ENCODE data around the gene VIPAS39. TPM values are rescaled to one million over a fixed set of nuclear protein-coding genes. Genes with fewer than 3 reads are reported as not detected.
A peak's percentile ranks its signal among the peaks of the same experiment; 100 is the strongest.

Gene VIPAS39
- total and polyA plus RNA-seq, 2 of the 13 experiments (the other 11 are each of a cell fraction or from before 2014, with no cell fraction given), result 13.3 to 21.5 TPM

GRCh38 chr14:77376771-77377501 is 80.5 kb downstream of the VIPAS39 start, which contains the start of the genes SAMD15 and TMED8 (continued):
- TF ChIP-seq LBX2 (CRISPR knock-in tag; IDR thresholded peaks at IDR 0.05; ENCODE audit: borderline replicate concordance), result 0 out of 2 replicates have a peak, but pooled peaks have one; percentile 29
- TF ChIP-seq KLF16 (CRISPR knock-in tag; IDR thresholded peaks at IDR 0.05), result no peak; a peak in 1 of 4 replicates
- no peak for TF ChIP-seq TERF1 (CRISPR knock-in tag; IDR thresholded peaks at IDR 0.05)
- no peak for TF ChIP-seq TOPORS (CRISPR knock-in tag; IDR thresholded peaks at IDR 0.05)
- TF ChIP-seq ELF3 (CRISPR knock-in tag; IDR thresholded peaks at IDR 0.05), result peak; percentile 28; the same call in 1 of the 2 replicates
- no peak for TF ChIP-seq FLYWCH1 (CRISPR knock-in tag; IDR thresholded peaks at IDR 0.05)
- TF ChIP-seq ZC3H4 (CRISPR knock-in tag; IDR thresholded peaks at IDR 0.05; ENCODE audit: borderline replicate concordance), result no peak
- no peak for TF ChIP-seq TBX3 (IDR thresholded peaks at IDR 0.05; ENCODE audit: borderline replicate concordance)
- TF ChIP-seq JUND (CRISPR knock-in tag; IDR thresholded peaks at IDR 0.05), result no peak
- no peak for TF ChIP-seq ZNF367 (CRISPR knock-in tag; IDR thresholded peaks at IDR 0.05; ENCODE audit: borderline replicate concordance)
- TF ChIP-seq KDM4B (CRISPR knock-in tag; IDR thresholded peaks at IDR 0.05), result no peak
- peak; percentile 56; the same call in 1 of the 2 replicates for TF ChIP-seq HOXA3 (CRISPR knock-in tag; IDR thresholded peaks at IDR 0.05)
- TF ChIP-seq ZFP90 (CRISPR knock-in tag; IDR thresholded peaks at IDR 0.05; ENCODE audit: borderline replicate concordance), result peak; percentile 48; the same call in 1 of the 2 replicates
- peak; percentile 50; the same call in 1 of the 2 replicates for TF ChIP-seq TBX2 (CRISPR knock-in tag; IDR thresholded peaks at IDR 0.05; ENCODE audit: borderline replicate concordance)
- no peak for TF ChIP-seq BATF2 (CRISPR knock-in tag; IDR thresholded peaks at IDR 0.05)
- no peak for TF ChIP-seq SIX1 (CRISPR knock-in tag; IDR thresholded peaks at IDR 0.05; ENCODE audit: borderline replicate concordance)
- TF ChIP-seq ZNF512 (CRISPR knock-in tag; IDR thresholded peaks at IDR 0.05), result no peak
- no peak for TF ChIP-seq ZNF101 (CRISPR knock-in tag; IDR thresholded peaks at IDR 0.05; ENCODE audit: borderline replicate concordance, low read depth)
- no peak for TF ChIP-seq HNRNPK (IDR thresholded peaks at IDR 0.05; ENCODE audit: low read depth, low read length, poor library complexity, severe bottlenecking)
- peak; percentile 90 for TF ChIP-seq ZSCAN12 (CRISPR knock-in tag; IDR thresholded peaks at IDR 0.05)
- TF ChIP-seq GPN1 (CRISPR knock-in tag; IDR thresholded peaks at IDR 0.05; ENCODE audit: borderline replicate concordance), result no peak
- TF ChIP-seq ZBTB43 (CRISPR knock-in tag; conservative IDR thresholded peaks at IDR 0.05), result no peak
